ENCODE results near the gene MFAP3L. TPM values are rescaled to one million over a fixed set of nuclear protein-coding genes. Genes with fewer than 3 reads are reported as not detected.

MFAP3L gene
- total RNA-seq, 2 donors from 2014 or later = 1.3 to 14.5 TPM

DNA sequence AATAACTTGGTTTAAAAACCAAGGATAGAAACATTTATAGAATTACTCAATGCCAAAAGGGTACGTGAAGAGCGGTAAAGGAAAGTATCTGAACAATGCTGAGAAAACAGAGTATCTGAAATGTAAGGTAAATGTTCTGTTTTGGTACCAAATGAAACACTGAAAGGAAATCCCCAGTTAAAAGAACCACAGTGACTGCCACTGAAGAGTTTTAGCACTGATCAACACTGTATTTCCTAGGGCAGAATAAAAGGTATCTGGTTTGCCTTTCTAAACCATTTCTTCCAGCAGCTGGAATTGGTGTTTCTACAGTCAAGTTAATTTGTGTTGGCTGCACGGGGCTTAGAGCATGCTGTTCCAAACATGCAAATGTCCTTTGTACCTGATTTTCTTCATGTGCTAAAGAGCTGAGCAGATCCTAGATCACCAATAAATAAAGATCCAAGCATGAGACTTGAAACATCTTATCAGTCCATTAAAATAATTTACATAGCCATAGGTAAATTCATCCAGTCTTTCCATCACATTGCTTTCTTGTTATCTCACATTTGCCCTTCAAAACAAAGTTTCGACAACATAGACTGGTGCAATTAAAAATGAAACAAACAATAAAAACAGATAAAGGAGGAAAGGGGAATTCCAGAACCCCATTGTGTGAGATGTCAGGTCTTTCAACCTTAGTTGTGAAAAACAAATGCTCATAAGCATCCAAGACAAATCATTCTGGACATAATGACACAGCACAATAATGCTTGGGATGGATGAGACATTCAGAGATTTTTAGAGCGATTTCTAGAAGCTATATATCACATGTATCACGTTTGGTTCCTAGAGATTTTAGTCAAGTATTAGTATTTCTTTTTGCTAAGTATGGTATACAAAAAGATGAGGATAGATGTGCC lies 38.6 kb downstream of the MFAP3L start:
- DNase-seq = no peak
- ATAC-seq = no peak
- Histone ChIP-seq H3K27ac (no peak overlapping the region), H3K9me3 (no peaks in the 10 kb centered on the region), H3K4me1 (no peaks in the 10 kb centered on the region), H3K4me3 (no peak overlapping the region), H3K36me3 (replicated peaks in 1 of 2; ENCODE audit: insufficient read depth in 1 of 2, low read depth in 2 of 2) (no peaks in the 10 kb centered on the region), H3K27me3 (no peaks in the 10 kb centered on the region)
- TF ChIP-seq POLR2A (IDR thresholded peaks at IDR 0.05) = no peak
- TF ChIP-seq, protein P1, sequence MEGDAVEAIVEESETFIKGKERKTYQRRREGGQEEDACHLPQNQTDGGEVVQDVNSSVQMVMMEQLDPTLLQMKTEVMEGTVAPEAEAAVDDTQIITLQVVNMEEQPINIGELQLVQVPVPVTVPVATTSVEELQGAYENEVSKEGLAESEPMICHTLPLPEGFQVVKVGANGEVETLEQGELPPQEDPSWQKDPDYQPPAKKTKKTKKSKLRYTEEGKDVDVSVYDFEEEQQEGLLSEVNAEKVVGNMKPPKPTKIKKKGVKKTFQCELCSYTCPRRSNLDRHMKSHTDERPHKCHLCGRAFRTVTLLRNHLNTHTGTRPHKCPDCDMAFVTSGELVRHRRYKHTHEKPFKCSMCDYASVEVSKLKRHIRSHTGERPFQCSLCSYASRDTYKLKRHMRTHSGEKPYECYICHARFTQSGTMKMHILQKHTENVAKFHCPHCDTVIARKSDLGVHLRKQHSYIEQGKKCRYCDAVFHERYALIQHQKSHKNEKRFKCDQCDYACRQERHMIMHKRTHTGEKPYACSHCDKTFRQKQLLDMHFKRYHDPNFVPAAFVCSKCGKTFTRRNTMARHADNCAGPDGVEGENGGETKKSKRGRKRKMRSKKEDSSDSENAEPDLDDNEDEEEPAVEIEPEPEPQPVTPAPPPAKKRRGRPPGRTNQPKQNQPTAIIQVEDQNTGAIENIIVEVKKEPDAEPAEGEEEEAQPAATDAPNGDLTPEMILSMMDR (IDR thresholded peaks at IDR 0.05) = no peak
- WGBS, 2 donors = 69 to 71% methylated on average over 6 of the region's 6 CpGs
- intact Hi-C loops (cut with DNase I) = no loop called here

DNA sequence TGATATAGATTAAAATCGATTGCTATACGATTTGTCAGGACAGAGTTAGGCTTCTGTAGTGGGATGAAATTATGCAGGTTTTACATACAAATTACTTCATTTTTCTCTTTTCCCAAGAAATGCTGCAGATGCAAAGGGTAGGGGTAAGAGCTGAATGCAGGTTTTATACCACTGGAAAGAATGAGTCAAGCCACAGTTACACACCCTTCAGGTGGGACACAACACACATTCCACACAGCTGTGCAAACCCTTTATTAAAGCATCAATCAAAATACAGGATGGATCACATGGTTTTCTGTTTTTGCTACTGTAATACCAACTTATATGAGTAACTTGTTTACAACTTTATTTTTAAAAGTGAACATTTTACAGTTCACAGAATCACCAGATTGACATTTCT lies 39.8 kb downstream of the MFAP3L start:
- intact Hi-C loops (cut with DNase I) = no loop called here
- Histone ChIP-seq H3K4me3 (no peak overlapping the region), H3K4me1 (no peaks in the 10 kb centered on the region), H3K36me3 (replicated peaks in 1 of 2; ENCODE audit: insufficient read depth in 1 of 2, low read depth in 2 of 2) (no peaks in the 10 kb centered on the region), H3K27me3 (no peaks in the 10 kb centered on the region), H3K9me3 (no peaks in the 10 kb centered on the region), H3K27ac (no peak overlapping the region)
- TF ChIP-seq, protein P1 (IDR thresholded peaks at IDR 0.05) = no peak
- TF ChIP-seq POLR2A (IDR thresholded peaks at IDR 0.05) = no peak
- DNase-seq = no peak
- ATAC-seq = no peak
- 54 to 66% methylated on average over 2 of the region's 2 CpGs for WGBS, 2 donors

DNA sequence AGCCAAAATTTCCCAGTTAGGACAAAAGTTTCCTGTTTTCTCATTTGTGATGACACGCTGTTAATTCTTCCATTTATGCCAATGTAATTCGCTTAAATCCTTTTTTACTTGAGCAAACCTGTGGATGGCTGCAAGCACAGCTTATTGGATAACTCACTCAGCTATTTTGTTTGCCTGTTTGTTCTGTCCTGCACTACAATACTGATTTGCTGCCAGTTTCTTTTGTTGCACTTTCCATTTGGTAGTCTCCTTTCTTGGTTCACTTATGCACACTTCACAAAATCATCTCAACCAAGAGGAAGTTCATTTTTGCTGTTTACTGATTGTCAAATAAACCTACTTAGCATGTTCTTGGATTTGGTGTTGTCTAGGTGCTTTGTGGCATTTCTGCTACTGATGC lies 40.3 kb downstream of the MFAP3L start:
- 69 to 76% methylated on average over 2 of the region's 2 CpGs for WGBS, 2 donors
- H3K27me3 ChIP-seq = no peaks in the 10 kb centered on the region
- no peak overlapping the region for H3K27ac ChIP-seq
- no peaks in the 10 kb centered on the region for H3K36me3 ChIP-seq (replicated peaks in 1 of 2; ENCODE audit: insufficient read depth in 1 of 2, low read depth in 2 of 2)
- ATAC-seq (no peak), DNase-seq (no peak)
- H3K4me1 ChIP-seq = no peaks in the 10 kb centered on the region
- intact Hi-C loops (cut with DNase I) = no loop called here
- no peaks in the 10 kb centered on the region for H3K9me3 ChIP-seq
- H3K4me3 ChIP-seq = no peak overlapping the region
- TF ChIP-seq, protein P1 (IDR thresholded peaks at IDR 0.05) = no peak
- TF ChIP-seq POLR2A (IDR thresholded peaks at IDR 0.05) = no peak

DNA sequence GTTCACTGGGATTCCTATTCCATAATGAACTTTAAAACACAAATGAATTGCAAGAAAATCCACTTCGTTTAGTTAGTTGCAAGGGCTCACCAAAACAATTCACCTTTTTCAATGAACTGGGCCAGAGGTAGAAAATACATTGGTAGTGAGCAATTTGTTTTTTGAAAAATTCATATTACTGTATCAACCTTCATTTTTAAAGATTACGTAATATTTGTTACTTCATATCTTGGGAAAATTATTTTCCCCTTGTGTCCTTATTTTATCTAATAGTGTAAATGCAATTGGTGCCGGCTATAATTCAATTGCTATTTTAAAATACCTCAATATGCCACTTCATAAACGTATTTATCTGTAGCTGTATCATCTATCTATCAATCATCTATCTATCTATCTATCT lies 41.5 kb downstream of the MFAP3L start:
- intact Hi-C loops (cut with DNase I) = no loop called here
- no peak overlapping the region for H3K4me3 ChIP-seq
- H3K4me1 ChIP-seq = no peaks in the 10 kb centered on the region
- 52 to 64% methylated on average over 4 of the region's 4 CpGs for WGBS, 2 donors
- H3K27me3 ChIP-seq = no peaks in the 10 kb centered on the region
- no peak for DNase-seq
- no peaks in the 10 kb centered on the region for H3K36me3 ChIP-seq (replicated peaks in 1 of 2; ENCODE audit: insufficient read depth in 1 of 2, low read depth in 2 of 2)
- no peak for ATAC-seq
- no peaks in the 10 kb centered on the region for H3K9me3 ChIP-seq
- TF ChIP-seq, protein P1 (IDR thresholded peaks at IDR 0.05) = no peak
- TF ChIP-seq POLR2A (IDR thresholded peaks at IDR 0.05) = no peak
- H3K27ac ChIP-seq = no peak overlapping the region

DNA sequence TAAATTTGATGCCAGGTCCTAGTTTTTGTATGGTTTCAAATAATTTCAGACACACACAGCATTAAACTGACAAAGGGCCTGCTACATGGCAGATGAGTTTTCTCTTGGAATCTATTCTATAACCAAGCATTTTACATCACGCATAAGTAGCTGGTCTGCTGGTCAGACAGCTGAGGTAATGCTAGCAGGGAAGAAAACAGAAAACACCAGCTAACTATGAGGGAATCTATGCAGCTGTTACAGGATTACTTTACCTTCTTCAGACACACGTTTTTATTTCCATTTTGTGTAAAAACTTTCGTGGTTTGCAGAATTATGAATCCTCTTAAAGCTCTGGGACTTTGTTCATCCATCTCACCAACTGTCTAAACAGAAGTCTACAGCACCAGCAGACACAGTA lies 42.0 kb downstream of the MFAP3L start:
- WGBS, 2 donors = 28 to 34% methylated on average over 3 of the region's 3 CpGs

More for the DNA sequence above, 42.0 kb downstream of the MFAP3L start:
- no peak for ATAC-seq
- Histone ChIP-seq H3K4me3 (no peak overlapping the region), H3K27me3 (no peaks in the 10 kb centered on the region), H3K4me1 (no peaks in the 10 kb centered on the region), H3K27ac (no peak overlapping the region), H3K9me3 (no peaks in the 10 kb centered on the region), H3K36me3 (replicated peaks in 1 of 2; ENCODE audit: insufficient read depth in 1 of 2, low read depth in 2 of 2) (no peaks in the 10 kb centered on the region)
- no peak for DNase-seq
- TF ChIP-seq, protein P1 (IDR thresholded peaks at IDR 0.05) = no peak
- intact Hi-C loops (cut with DNase I) = no loop called here
